GM18867 (cell line): ENCODE measurements around the gene RAB13.
"Not testable (repeated sequence)": the region's sequence is repeated elsewhere in the genome, so short reads cannot be mapped to it uniquely, and the experiment has no call there.

Source experiments
- ATAC-seq: cut with Tn5 transposase; IDR thresholded peaks from one replicate; pipeline ENCODE4 v1.9.1; 2021; ENCODE audit warnings: mild to moderate bottlenecking, moderate library complexity; ENCODE audit not compliant: unreplicated experiment

Gene RAB13

GRCh38 chr1:153985941-153986761 lies at the start of gene RAB13:
TSS of gene RAB13 (minus strand) at chr1:153986339. CDS start at chr1:153986236, 103 bp downstream.
- ATAC-seq = no peak

GRCh38 chr1:154033697-154034096 lies 47.6 kb upstream of the RAB13 start:
- ATAC-seq = not testable (repeated sequence)

GRCh38 chr1:154019940-154020339 lies 33.8 kb upstream of the RAB13 start:
- no peak for ATAC-seq

GRCh38 chr1:154019269-154019668 lies 33.1 kb upstream of the RAB13 start:
- ATAC-seq = no peak

DNA sequence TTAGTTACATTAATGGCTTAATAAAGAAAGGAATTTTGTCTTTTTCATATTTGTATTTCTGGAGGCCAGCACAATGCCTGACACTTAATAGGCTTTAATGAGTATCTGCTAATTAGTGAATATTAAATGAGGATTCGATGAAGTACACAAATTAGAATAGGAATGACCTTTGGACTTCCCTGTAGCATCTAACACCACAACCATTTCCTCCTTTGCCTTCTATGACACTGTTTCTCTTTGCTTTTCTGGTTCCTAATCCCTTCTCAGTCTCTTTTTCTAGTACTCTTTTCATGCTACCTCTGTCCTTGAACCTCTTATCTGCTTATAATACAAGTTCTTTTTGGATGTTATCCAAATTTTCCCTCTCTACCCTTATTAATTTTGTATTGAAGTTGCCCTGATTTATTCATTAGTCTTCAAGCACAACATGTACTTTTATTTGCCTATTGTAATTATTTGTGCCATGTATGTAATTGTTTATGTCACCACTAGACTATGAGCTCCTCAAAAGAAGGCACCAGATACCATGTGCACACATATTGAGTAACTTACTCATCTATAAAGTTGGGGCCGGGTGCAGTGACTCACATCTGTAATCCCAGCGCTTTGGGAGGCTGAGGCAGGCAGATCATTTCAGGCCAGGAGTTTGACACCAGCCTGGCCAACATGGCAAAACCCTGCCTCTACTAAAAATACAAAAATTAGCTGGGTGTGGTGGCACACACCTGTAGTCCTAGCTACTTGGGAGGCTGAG lies 28.2 kb upstream of the RAB13 start:
- ATAC-seq = no peak

DNA sequence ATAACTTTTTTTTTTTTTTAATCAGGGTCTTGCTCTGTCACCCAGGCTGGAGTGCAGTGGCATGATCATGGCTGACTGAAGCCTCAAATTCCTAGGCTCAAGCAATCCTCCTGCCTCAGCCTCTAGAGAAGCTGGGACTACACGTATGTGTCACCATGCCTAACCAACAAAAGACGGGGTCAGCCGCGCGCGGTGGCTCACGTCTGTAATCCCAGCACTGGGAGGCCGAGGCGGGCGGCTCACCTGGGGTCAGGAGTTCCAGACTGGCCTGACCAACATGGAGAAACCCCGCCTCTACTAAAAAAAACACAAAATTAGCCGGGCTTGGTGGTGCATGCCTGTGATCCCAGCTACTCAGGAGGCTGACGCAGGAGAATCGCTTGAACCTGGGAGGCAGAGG lies 26.4 kb upstream of the RAB13 start:
- ATAC-seq = not testable (repeated sequence)

DNA sequence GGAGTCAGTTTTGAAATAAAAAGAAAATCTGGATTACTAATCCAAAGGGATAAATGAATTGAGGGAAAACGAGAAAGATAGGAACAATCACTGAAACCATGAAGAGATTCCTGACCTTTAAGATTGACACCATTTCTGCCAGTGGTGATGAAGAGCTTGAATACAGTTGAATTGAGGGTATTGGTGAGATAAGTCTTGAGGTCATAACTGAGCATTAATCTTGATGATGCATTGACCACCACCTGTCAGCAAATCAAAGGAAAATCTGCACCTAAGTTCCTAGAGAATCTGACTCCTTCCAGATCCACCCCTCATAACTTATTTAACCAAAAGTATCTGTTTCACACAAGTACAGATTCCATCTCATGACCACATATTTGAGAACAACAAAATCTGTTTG lies 26.0 kb upstream of the RAB13 start:
- ATAC-seq = no peak

DNA sequence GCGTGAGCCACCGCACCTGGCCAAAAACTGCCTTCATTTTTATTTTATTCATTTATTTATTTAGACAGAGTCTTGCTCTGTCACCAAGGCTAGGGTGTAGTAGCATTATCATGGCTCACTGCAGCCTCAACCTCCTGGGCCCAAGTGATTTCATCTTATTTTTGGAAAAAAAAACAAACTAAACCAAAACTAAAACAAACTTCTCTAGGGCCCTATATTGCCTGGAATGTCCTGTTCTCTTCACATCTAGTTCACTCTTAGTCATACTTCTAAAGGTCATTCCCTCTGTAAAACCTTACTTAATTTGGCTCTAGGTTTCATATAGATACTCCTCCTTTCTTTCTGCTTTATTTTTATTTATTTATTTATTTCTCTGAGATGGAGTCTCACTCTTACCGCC lies 20.0 kb upstream of the RAB13 start:
- no peak for ATAC-seq

GRCh38 chr1:154000420-154000819 lies 14.3 kb upstream of the RAB13 start:
- no peak for ATAC-seq

- not testable (repeated sequence) for ATAC-seq
Measured at GRCh38 chr1:153996882-153997281, 10.7 kb upstream of the RAB13 start.

- ATAC-seq = no peak
Measured at GRCh38 chr1:153995640-153996039, 9.5 kb upstream of the RAB13 start.

GRCh38 chr1:153995202-153995601 lies 9.1 kb upstream of the RAB13 start:
- no peak for ATAC-seq

DNA sequence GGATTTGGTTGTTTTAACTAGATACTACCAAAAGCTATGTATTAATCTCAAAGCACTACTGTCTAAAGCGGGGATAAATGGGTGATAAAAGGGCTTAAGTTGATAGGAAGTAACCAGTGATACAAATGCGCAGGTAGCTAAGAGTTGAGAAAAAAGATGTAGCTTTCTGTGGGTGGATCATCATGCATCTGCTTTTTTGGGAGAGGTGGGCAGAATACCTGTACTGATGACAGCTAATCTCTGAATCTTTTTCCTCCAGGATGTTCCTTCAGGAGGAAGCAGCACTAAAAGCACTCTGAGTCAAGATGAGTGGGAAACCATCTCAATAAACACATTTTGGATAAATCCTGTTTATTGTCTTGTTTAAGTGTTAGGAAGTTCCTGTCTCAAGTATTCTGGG lies 5.7 kb upstream of the RAB13 start:
- ATAC-seq = no peak

- ATAC-seq = no peak
Measured at GRCh38 chr1:153991151-153991630, 5.1 kb upstream of the RAB13 start.

- peak; percentile 69 for ATAC-seq
Measured at GRCh38 chr1:153990468-153991150, 4.5 kb upstream of the RAB13 start, which contains the start of gene RPS27. TSS of gene RPS27 (plus strand) at chr1:153990762. CDS start at chr1:153990797, 35 bp downstream.

DNA sequence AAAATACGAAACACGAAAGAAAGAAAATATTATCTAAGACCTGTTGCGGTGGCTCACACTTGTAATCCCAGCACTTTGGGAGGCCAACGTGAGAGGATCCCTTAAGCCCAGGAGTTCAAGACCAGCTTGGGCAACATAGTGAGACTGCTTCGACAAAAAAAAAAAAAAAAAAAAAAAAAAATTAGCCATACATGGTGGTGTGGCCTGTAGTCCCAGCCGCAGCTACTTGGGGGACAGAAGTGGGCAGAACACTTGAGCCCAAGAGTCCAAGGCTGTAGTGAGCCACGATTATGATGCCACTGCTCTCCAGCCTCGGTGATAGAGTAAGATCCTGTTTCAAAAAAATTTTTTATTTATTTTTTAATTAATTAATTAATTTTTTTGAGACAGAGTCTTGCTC lies 1.5 kb upstream of the RAB13 start:
- ATAC-seq = no peak

DNA sequence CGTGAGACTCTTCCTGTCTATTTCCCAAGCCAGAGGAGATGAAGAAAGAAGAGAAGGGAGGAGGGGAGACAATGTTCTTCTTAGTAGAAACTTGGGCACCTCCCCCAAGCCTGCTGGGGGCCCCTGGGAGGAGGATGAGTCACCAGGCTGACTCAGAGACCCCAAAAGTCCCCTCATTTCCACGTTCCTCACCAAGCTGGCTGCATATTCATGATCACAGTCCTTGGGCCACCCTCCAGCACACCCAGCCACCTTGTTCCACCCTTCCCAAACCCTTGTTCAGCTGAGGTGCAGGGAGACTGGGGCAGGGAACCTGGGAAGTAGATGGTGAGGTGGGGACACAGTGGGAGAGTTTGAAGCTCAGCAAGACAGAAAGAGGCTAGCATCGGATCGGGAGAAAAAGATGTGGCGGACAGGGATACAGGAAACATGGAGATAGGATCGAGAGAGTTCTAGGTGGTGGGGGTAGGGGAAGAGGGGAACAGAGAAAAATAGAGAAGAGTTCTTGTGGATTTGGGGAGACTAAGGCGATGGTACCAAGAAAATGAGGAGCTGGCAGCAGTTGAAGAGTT lies 712 bp downstream of the RAB13 start:
- no peak for ATAC-seq

DNA sequence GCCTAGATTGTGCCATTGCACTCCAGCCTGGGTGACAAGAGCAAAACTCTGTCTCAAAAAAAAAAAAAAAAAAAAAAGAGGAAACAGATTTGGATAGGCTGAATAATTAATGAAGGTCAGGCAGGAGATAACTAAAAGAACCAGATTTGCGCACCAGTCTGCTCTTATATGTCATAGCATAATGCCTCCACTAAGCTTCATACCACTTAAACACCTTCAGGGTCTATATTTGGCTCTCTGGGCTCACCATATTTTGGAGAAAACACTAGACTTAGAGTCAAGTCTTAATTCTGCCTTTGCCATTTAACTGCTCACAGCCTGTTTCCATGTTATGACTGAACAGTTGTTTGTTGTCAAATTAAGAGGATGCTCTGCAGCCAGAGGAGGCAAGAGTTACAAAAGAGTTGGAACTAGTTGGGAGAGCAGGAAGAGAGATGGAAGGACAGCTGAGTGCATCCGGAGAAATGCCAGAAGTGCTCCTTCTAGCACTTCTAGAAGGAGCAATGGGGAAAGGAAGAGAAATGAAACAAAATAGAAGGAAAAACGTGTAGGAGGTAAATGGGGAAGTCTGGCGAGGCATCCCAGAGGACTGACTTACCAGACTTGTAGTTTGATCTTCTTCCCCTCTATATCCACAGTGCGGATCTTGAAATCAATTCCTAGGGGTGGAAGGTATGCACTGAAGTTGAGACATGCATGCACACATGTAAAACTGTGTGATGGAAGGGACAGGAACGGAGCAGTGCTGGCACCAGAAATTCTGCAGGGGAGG lies 1.8 kb downstream of the RAB13 start:
- no peak for ATAC-seq

GRCh38 chr1:153981735-153982134 lies 4.4 kb downstream of the RAB13 start:
- ATAC-seq = not testable (repeated sequence)

DNA sequence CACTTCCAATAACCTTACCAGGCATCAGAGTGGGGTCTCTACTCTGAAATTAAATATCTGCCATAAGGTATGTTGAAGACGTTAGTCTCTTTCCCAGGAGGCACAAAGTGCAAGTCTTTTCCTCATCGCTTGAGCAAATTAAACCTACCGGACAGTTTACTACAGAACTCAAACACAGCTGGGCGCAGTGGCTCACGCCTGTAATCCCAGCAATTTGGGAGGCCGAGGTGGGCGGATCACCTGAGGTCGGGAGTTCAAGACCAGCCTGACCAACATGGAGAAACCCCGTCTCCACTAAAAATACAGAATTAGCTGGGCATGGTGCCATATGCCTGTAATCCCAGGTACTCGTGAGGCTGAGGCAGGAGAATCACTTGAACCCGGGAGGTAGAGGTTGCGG lies 7.0 kb downstream of the RAB13 start:
- not testable (repeated sequence) for ATAC-seq
